GM20000 (cell line): ENCODE measurements around the gene GET3.

Experiments used
- DNase-seq: peaks from one replicate; pipeline ENCODE4 v3.0.0; 2012; ENCODE audit warnings: low spot score
- CTCF ChIP-seq: IDR thresholded peaks from 2 replicates; pipeline ENCODE4 v1.5.1; 2012; ENCODE audit warnings: mild to moderate bottlenecking, control low read depth; ENCODE audit errors: extremely low read depth, missing control alignments

The GET3 gene

DNA sequence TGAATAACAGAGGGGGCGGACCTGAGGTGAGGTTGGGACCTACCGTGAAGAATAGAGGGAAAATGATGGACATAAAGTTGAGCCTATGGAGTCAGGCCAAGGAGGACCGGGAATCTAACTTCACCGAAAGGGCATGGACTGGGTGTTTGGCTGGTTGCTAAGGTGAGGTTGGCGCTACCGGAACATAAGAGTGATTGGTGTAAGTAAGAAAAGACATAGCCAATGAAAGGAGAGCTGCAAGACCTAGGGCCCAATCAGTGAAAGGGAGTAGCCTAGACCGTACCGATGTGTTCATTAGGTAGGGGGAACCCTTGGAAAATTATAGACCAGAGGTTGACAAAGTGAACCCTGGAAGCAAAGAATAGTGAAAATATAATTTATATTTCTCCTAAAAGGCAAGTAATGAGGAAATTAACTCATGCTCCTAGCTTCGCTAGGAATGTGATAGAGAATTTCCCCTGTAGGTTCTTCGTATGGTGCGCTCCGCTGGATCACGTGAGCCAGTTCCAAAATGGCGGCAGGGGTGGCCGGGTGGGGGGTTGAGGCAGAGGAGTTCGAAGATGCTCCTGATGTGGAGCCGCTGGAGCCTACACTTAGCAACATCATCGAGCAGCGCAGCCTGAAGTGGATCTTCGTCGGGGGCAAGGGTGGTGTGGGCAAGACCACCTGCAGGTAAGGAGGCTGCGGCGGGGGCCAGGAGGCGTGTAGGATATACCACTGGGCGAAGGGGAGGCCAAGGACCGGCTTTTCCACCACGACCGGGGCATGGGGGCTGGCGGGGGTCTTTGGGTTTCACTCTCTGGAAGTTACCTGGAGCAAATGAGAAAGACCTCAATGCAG lies at the start of gene GET3:
GET3 (plus strand) TSS at position 503 of the 840 bp plus-strand sequence; CDS start at position 512, 9 bp downstream.
- no peak for TF ChIP-seq CTCF
- peak; percentile 91 for DNase-seq

- no peak for DNase-seq
- TF ChIP-seq CTCF: no peak
These were observed 48.3 kb upstream of the GET3 start for GRCh38 chr19:12689012-12689411.

GRCh38 chr19:12689581-12690216 lies 47.6 kb upstream of the GET3 start:
- no peak for TF ChIP-seq CTCF
- DNase-seq: no peak

DNA sequence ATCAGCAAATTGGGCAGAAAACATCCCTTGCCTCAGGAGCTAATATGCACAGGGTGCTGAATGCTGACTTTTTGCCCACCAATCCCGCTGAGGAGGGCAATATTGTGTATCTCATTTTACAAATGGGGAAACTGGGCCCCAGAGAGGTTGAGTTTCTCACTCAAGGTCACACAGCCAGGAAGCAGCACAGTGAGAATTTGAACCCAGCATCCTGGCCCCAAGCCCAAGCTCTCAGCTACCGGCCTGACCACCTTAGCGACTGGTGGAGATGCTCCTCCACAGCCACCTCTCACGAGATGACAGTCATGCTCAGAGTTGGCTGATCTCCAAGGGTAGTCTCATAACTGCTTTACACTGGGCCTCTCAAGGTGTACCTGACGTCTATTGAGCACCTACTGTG lies 44.3 kb upstream of the GET3 start:
- no peak for TF ChIP-seq CTCF
- no peak for DNase-seq

- no peak for TF ChIP-seq CTCF
- no peak for DNase-seq
These were observed 42.7 kb upstream of the GET3 start for GRCh38 chr19:12694641-12695040.

GRCh38 chr19:12695096-12695495 lies 42.2 kb upstream of the GET3 start:
- no peak for TF ChIP-seq CTCF
- no peak for DNase-seq

GRCh38 chr19:12695514-12695913 lies 41.8 kb upstream of the GET3 start:
- no peak for DNase-seq
- no peak for TF ChIP-seq CTCF
